Pancreas (tissue), 10 donors: ENCODE measurements around the gene PATZ1. TPM values are rescaled to one million over a fixed set of nuclear protein-coding genes. Genes with fewer than 3 reads are reported as not detected.
"Not testable (repeated sequence)": the region's sequence is repeated elsewhere in the genome, so short reads cannot be mapped to it uniquely, and the experiment has no call there.

Experiments
- ATAC-seq, 4 donors: fragments of 200-7000 bp; cut with Tn5 transposase; one replicate each; pipeline versions ENCODE4 v1.8.0 to v1.9.1; 2020; ENCODE audit warnings: mild to moderate bottlenecking in 4 of 4, moderate library complexity in 4 of 4
- DNase-seq, 6 donors: peaks; one replicate each; pipeline ENCODE4 v3.0.0-alpha.2; 2020
- FAIRE-seq: peaks from 2 replicates; lab custom pipeline; 2012; peaks lifted over from hg19 to GRCh38; lab: Jason Lieb, UNC
- H3K27ac ChIP-seq, 4 donors: fragments of 200-600 bp; sonication (generic); 1 replicate in 3 of 4; 2 replicates in 1 of 4; pipeline versions ENCODE4 v1.5.0 to v1.8.0; 2020
- H3K27me3 ChIP-seq, 4 donors: fragments of 200-600 bp; one replicate each; pipeline ENCODE4 v1.8.0; 2021
- H3K36me3 ChIP-seq, 3 donors: fragments of 200-600 bp; sonication (generic) in 1 of 3; one replicate each; pipeline versions ENCODE4 v1.5.0 to v1.8.0; 2020 to 2021
- H3K4me1 ChIP-seq, 3 donors: fragments of 200-600 bp; one replicate each; pipeline ENCODE4 v1.8.0; 2021
- H3K4me3 ChIP-seq, 4 donors: fragments of 200-600 bp; sonication (generic) in 2 of 4; one replicate each; pipeline versions ENCODE4 v1.5.0 to v1.8.0; 2020 to 2021
- H3K9me3 ChIP-seq, 4 donors: fragments of 200-600 bp; one replicate each; pipeline ENCODE4 v1.8.0; 2021
- CTCF ChIP-seq, 4 donors: fragments of 200-600 bp; sonication (generic) in 3 of 4; IDR thresholded peaks; one replicate each; pipeline versions ENCODE4 v1.5.0 to v1.8.0; 2021; ENCODE audit warnings: antibody characterized with exemption in 4 of 4
- WGBS, 2 donors: extraction: QIAGEN DNeasy Blood & Tissue Kit; methylation state at CpG; one replicate each; pipeline ENCODE4 v1.1.7; 2013; 5-methylcytosine and 5-hydroxymethylcytosine counted together
- intact Hi-C, 3 donors: fragments of 100-400 bp; cut with DNase I; formaldehyde crosslinking; loops; one replicate each; pipeline versions ENCODE4 v1.11.1 to v1.14.2; 2022
- polyA plus RNA-seq, 2 donors: library from polyadenylated mRNA; stranded (reverse); fragments of 200-250 nt; gene quantifications; one replicate each; pipeline ENCODE4 v1.2.3, GENCODE V29; 2013
- total RNA-seq, 6 donors: library from RNA; stranded (reverse); fragmentation: NEBNext Ultra II Directional in 4 of 6; extraction: Animal tissue kit (Norgen Biotek cat#: 25700) in 4 of 6; gene quantifications; one replicate each; pipeline versions ENCODE4 v1.2.1 to v1.2.4, GENCODE V29; 2021 to 2023
- donor health status: healthy with polysubstance abuse.
- donor health status: DM: no; HTN: no; CAD: no; lungs with moderate emphysema.
- donor health status: DM: no; HTN: no; CAD: no.
- donor health status: control.
- donor health status: control.
- donor health status: Bipolar disorder and iron deficiency.
- donor health status: DM: yes; HTN: yes; CAD: no.
- donor health status: DM: no; HTN: no; CAD: no.
- donor health status: DM: no; HTN: no; CAD: no.
- donor health status: DM: yes; HTN: yes; CAD: no.

The PATZ1 gene
- total and polyA plus RNA-seq, 8 donors: 12.0 to 30.2 (median 17.6) TPM

- ATAC-seq (no peak), DNase-seq (no peak), FAIRE-seq (no peak)
- Histone ChIP-seq H3K27me3 (no peaks in the 10 kb centered on the region), H3K9me3 (no peaks in the 10 kb centered on the region), H3K27ac (no peak overlapping the region), H3K4me3 (no peak overlapping the region), H3K36me3 (no peaks in the 10 kb centered on the region), H3K4me1 (no peaks in the 10 kb centered on the region)
- TF ChIP-seq CTCF (IDR thresholded peaks at IDR 0.05): no peak
- 71 to 73% methylated on average over 5 of the region's 5 CpGs for WGBS, 2 donors
- intact Hi-C loops: no loop called here
Observed at GRCh38 chr22:31354515-31354914, 8.4 kb upstream of the PATZ1 start.

- TF ChIP-seq CTCF (IDR thresholded peaks at IDR 0.05): no peak
- peak in 5 of 6 donors; percentile 69 to 90 (median 84) for DNase-seq
- FAIRE-seq: no peak
- no peaks in the 10 kb centered on the region for H3K9me3 ChIP-seq
- peak overlapping the region in 1 of 4 donors; percentile 22 for H3K27ac ChIP-seq
- intact Hi-C loops: no loop called here
- H3K27me3 ChIP-seq: no peaks in the 10 kb centered on the region
- ATAC-seq: peak in 1 of 4 donors; percentile 34
- H3K4me3 ChIP-seq: no peak overlapping the region
- H3K4me1 ChIP-seq: no peaks in the 10 kb centered on the region
- no peaks in the 10 kb centered on the region for H3K36me3 ChIP-seq
- 16 to 22% methylated on average over 8 of the region's 8 CpGs for WGBS, 2 donors
Observed at GRCh38 chr22:31350410-31350863, 4.3 kb upstream of the PATZ1 start.

GRCh38 chr22:31349960-31350359 lies 3.8 kb upstream of the PATZ1 start:
- Histone ChIP-seq H3K4me3 (no peak overlapping the region), H3K9me3 (no peaks in the 10 kb centered on the region), H3K36me3 (no peaks in the 10 kb centered on the region), H3K4me1 (no peaks in the 10 kb centered on the region), H3K27ac (peak overlapping the region in 1 of 4 donors; percentile 22), H3K27me3 (no peaks in the 10 kb centered on the region)
- no peak for ATAC-seq
- no peak for TF ChIP-seq CTCF (IDR thresholded peaks at IDR 0.05)
- FAIRE-seq: no peak
- no peak for DNase-seq
- intact Hi-C loops: no loop called here

GRCh38 chr22:31348766-31349165 lies 2.6 kb upstream of the PATZ1 start:
- H3K36me3 ChIP-seq: no peaks in the 10 kb centered on the region
- no peak for FAIRE-seq
- DNase-seq: peak in 1 of 6 donors; percentile 30
- H3K9me3 ChIP-seq: no peaks in the 10 kb centered on the region
- H3K4me1 ChIP-seq: peaks cover 5 to 8% (median 8%) of the 10 kb centered on the region in 3 donors
- intact Hi-C loops: no loop called here
- TF ChIP-seq CTCF (IDR thresholded peaks at IDR 0.05): no peak
- WGBS, 2 donors: 78 to 86% methylated on average over 6 of the region's 6 CpGs
- no peak overlapping the region for H3K4me3 ChIP-seq
- no peaks in the 10 kb centered on the region for H3K27me3 ChIP-seq
- no peak for ATAC-seq
- H3K27ac ChIP-seq: no peak overlapping the region

- H3K4me1 ChIP-seq, ATAC-seq, DNase-seq, H3K9me3 ChIP-seq, H3K36me3 ChIP-seq, H3K27me3 ChIP-seq, FAIRE-seq, intact Hi-C loops: not testable (repeated sequence)
- WGBS, 2 donors: 64 to 66% methylated on average over 15 to 16 of the region's 16 CpGs
- H3K27ac ChIP-seq: peak overlapping the region in 3 of 4 donors; percentile 77 to 92 (median 91)
- peak overlapping the region in 2 of 4 donors; percentile 37 to 65 for H3K4me3 ChIP-seq
Observed at GRCh38 chr22:31348009-31348337, 1.8 kb upstream of the PATZ1 start.
